ENCODE results near the gene ARHGAP33.

ARHGAP33 gene

DNA sequence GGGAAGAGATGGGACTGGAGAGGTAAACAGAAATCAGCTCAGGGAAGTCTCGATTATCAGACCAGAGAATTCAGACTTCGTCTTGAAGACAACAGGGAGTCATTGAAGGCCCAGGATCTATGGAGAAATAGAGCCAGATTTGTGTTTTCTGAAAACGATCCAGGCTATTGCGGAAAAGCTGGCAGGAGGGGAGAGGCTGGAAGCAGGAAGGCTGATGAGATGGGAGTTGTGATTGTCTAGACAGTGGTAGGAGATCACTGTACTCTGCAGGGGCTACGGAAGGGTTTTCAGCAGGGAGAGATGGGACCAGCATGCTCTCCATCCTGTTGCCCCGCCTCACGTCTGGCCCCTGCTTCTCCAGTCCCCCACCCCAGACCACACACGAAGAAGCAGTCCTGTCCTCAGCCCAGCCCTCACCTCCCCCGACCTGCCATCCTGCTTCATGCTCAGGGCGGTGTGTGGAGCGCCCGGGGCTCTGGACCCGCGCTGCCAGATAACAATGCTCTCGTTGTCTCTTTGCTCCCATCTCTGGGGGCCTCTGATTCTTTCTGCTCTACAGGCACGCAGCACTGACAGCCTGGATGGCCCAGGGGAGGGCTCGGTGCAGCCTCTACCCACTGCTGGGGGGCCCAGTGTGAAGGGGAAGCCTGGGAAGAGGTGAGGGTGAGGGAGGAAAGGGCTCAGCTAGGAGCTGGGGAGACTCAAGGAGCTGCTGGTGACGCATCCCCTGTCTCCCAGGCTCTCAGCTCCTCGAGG lies 1.9 kb downstream of the ARHGAP33 start:
- DNase-seq (ENCODE audit: low spot score), result no peak

DNA sequence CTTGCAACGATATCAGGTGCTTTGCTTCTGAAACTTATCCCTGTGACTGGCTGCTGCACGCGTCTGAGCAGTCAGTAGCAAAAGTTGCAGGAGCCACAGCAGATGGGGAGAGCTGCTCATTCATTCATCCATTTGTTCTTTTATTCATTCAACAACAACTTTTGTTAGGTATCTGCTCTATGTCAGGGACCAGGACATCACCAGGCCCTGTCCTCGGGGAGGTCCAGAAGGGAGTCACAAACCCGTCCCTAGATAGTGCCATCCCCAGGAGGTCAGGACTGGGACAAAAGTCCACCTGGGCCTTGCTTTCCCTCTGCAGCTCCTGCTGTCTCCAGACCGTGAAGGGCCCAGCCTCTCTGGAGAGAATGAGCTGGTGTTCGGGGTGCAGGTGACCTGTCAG lies 2.6 kb downstream of the ARHGAP33 start:
- no peak for DNase-seq (ENCODE audit: low spot score)

DNA sequence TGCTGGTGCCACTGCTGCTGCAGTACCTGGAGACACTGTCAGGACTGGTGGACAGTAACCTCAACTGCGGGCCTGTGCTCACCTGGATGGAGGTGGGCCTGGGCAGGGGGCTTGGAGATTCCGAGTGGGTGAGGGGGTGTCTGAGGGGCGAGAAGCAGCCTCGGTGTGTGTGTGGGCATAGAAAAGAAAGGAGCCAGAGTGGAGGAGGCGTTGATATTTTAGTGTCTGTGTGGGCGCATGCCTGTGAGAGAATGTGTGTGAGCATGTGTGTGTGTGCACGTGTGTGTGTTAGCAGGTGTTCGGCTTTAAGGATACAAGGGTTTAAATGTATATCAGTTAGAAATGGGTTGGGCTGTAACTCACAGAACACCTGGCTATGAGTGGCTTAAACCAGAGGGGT lies 3.7 kb downstream of the ARHGAP33 start:
- DNase-seq (ENCODE audit: low spot score), result no peak

DNA sequence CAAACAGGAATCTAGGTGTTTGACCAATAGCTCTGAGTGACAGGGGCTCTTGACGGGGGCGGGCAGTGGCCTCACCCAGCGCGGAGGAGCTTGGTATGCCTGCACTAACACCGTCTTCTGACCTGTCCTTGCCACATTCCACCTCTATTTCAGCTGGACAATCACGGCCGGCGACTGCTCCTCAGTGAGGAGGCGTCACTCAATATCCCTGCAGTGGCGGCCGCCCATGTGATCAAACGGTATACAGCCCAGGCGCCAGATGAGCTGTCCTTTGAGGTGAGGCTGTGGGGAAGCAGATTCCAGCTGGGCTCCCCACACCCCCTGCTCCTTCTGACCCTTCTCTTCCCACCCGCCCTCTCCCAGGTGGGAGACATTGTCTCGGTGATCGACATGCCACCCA lies 4.7 kb downstream of the ARHGAP33 start:
- DNase-seq (ENCODE audit: low spot score), result no peak

DNA sequence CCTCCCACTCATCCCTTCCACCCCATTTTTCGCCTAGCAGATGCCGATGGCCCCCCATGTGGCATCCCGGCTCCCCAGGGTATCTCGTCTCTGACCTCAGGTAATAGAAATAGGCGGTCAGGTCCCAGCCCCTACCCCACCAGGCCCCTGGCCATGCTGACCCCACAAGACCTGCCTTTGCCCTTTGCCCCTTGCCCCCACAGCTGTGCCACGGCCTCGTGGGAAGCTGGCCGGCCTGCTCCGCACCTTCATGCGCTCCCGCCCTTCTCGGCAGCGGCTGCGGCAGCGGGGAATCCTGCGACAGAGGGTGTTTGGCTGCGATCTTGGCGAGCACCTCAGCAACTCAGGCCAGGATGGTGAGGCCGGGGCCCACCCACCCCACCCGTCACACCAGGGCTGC lies 5.4 kb downstream of the ARHGAP33 start:
- DNase-seq (ENCODE audit: low spot score), result no peak

DNA sequence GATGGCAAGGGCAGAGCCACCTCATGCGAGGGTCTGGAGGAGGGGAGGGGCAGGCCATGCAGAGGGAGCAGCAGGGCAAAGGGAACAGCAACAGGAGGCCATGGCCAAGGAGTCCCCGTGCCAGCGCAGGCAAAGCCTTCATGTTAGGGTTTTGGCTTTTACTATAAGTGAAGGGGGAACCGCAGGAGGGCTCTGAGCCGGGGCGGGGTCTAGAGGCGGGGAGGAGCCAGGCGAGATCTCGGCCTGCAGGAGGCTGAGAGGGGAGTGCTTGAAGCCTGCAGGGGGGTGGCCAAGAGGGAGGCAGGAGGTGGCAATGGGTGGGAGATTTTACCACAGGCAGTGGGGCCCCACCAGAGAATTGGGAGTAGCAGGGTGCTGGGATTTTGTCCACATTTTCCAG lies 6.3 kb downstream of the ARHGAP33 start:
- no peak for DNase-seq (ENCODE audit: low spot score)

DNA sequence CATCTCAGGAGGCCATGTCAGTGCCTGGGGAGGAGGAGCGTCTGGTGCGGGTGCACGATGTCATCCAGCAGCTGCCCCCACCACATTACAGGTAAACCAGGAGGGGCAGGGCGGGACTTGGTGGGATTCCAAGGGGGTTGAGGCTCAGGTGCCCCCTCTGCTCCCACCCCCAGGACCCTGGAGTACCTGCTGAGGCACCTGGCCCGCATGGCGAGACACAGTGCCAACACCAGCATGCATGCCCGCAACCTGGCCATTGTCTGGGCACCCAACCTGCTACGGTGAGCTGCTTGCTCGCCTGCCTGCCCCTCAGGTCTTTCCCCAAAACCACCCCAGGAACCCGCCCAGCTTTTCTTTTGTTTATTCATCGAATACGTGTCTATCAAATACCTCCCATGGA lies 7.2 kb downstream of the ARHGAP33 start:
- DNase-seq (ENCODE audit: low spot score), result no peak

DNA sequence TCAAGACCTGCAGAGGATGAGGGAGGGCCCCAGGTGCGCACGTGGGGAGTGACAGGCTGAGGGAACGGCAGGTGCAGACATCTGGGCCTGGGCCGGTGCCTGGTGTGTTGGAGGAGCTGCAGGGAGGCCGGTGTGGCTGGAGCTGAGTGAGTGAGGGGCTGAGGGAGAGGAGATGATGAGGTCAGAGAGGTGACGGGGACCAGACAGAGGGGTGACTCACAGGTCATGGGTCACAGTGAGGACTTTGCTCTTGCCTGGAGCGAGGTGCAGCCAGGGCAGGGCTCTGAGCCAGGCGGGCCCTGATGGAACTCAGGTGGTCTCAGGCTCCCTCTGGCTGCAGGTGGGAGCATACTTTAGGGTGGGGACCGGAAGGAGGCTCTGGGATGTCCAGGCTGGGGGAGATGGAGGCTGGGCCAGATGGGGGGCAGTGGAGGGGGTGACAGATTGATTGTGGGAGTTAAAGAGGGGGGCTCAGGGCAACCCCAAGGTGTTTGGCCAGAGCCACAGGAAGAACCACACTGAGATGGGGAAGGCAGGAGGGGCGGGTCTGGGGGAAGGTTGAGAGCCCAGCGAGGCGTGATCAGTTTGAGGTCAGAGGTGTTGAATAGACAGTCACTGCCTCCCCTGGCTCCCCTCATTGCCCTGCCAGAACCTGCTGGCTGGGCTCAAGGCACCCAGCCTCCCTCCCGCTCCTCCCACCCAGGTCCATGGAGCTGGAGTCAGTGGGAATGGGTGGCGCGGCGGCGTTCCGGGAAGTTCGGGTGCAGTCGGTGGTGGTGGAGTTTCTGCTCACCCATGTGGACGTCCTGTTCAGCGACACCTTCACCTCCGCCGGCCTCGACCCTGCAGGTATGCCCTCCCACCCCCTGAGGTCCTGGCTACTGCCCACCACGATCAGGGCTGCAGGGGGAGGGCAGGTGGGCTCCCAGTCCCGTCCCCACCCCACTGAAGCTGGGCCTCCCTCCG lies 8.4 kb downstream of the ARHGAP33 start:
- DNase-seq (ENCODE audit: low spot score), result no peak

DNA sequence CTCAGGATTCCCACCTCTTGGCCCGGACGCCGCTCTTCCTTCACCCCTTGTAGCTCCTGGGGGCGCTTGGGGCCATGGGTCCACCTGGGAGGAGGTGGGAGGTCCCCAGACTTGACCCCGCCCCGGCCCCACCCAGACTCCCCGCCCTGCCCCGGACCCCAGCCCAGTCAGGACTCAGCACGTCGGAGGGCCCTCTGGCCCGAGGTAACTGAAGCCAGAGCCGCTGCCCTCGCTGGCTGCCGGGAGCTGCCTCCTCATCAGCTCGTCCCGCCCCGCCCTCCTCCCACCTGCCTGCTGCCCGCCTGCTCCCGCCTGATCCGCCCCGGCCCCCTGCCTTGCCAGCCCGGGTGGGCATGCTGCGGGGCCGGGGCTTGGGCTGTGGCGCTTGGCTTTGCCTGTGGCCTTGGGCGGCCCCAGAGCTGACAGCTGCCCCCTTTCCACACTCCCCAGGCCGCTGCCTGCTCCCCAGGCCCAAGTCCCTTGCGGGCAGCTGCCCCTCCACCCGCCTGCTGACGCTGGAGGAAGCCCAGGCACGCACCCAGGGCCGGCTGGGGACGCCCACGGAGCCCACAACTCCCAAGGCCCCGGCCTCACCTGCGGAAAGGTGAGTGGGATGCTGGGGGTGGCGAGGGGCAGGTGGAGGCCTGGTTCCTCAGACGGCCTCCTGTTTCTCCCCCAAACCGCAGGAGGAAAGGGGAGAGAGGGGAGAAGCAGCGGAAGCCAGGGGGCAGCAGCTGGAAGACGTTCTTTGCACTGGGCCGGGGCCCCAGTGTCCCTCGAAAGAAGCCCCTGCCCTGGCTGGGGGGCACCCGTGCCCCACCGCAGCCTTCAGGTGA lies 9.4 kb downstream of the ARHGAP33 start:
- no peak for DNase-seq (ENCODE audit: low spot score)

DNA sequence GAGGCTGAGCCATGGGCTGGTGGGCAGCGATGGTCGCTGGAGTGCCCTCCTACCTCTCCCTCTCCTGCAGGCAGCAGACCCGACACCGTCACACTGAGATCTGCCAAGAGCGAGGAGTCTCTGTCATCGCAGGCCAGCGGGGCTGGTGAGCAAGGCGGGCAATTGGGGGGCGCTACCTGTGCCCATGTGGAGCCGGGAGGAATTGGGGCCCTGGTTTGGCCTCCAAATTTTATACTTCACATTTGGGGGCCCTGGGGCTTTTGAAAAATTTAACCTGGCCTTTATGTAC lies 9.9 kb downstream of the ARHGAP33 start:
- no peak for DNase-seq (ENCODE audit: low spot score)

DNA sequence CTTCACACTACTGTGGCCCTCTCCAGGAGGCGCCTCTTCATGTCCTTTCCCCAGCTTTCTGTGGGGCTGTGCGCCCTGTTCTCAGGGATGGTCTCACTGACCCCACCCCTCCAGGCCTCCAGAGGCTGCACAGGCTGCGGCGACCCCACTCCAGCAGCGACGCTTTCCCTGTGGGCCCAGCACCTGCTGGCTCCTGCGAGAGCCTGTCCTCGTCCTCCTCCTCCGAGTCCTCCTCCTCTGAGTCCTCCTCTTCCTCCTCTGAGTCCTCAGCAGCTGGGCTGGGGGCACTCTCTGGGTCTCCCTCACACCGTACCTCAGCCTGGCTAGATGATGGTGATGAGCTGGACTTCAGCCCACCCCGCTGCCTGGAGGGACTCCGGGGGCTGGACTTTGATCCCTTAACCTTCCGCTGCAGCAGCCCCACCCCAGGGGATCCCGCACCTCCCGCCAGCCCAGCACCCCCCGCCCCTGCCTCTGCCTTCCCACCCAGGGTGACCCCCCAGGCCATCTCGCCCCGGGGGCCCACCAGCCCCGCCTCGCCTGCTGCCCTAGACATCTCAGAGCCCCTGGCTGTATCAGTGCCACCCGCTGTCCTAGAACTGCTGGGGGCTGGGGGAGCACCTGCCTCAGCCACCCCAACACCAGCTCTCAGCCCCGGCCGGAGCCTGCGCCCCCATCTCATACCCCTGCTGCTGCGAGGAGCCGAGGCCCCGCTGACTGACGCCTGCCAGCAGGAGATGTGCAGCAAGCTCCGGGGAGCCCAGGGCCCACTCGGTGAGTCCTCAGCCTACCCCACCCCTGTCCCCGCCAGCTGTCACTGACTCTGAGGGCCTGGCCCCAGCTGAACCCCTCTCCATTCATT lies 11.2 kb downstream of the ARHGAP33 start:
- no peak for DNase-seq (ENCODE audit: low spot score)

DNA sequence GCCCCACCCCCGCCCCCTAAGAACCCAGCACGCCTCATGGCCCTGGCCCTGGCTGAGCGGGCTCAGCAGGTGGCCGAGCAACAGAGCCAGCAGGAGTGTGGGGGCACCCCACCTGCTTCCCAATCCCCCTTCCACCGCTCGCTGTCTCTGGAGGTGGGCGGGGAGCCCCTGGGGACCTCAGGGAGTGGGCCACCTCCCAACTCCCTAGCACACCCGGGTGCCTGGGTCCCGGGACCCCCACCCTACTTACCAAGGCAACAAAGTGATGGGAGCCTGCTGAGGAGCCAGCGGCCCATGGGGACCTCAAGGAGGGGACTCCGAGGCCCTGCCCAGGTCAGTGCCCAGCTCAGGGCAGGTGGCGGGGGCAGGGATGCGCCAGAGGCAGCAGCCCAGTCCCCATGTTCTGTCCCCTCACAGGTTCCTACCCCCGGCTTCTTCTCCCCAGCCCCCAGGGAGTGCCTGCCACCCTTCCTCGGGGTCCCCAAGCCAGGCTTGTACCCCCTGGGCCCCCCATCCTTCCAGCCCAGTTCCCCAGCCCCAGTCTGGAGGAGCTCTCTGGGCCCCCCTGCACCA lies 11.9 kb downstream of the ARHGAP33 start:
- no peak for DNase-seq (ENCODE audit: low spot score)

DNA sequence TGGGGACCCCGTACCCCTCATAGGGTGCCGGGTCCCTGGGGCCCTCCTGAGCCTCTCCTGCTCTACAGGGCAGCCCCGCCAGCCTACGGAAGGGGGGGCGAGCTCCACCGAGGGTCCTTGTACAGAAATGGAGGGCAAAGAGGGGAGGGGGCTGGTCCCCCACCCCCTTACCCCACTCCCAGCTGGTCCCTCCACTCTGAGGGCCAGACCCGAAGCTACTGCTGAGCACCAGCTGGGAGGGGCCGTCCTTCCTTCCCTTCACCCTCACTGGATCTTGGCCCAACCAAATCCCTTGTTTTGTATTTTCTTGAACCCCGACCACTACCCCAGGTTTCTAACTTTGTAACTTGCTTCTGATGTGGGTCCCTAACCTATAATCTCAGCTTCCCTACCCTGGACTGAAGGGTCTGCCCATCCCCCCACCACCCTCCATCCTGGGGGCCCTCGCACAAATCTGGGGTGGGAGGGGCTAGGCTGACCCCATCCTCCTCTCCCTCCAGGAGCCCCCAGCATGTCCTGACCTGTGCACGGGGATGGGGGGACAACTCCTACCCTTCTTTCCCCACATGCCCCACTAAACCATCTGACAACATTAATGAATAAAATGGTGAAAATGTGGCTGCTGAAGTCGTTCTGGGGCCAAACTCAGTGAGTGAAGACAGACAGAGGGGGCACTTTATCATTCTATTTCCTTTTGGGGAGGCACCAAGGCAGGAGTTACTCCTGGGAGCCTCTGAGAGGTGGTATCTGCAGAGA lies 13.0 kb downstream of the ARHGAP33 start:
- DNase-seq (ENCODE audit: low spot score), result no peak

DNA sequence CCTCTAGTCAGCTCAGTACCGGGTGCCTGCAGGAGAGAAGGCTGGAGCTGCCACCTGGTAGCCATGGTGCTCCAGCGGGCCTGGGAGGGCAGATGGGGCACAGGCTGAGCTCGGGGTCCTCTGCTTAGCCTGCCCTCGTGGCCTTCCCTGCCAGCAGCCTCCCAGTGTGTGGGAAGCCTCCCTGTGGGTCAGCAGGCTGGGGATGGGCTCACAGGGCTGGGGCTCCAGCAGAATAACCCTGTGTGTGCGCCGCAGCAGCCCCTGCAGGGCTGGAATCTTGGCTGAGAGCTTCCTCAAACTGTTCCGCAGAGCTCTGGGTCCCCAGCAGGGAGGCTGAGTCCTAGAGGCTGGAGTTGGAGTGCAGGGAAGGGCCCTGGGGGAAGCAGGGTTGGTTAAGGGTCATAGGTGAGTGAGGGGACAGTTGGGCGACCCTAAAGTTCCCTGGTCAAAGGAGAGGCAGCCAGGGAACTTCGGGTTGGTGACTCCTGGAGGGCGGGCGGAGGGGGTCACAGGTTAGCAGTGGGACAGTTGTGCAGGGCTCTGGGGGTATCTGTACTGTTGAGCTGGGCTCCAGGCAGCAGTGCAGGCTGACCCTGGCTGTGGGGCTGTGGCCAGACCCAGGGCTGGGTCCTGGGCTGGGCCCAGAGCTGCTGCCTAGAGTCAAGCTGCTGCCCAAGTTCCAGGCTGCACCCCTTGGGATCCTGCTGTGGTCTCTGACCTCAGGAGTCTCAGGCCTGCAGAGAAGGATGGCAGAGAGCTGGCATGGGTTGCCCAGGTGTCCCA lies 14.0 kb downstream of the ARHGAP33 start:
- no peak for DNase-seq (ENCODE audit: low spot score)

DNA sequence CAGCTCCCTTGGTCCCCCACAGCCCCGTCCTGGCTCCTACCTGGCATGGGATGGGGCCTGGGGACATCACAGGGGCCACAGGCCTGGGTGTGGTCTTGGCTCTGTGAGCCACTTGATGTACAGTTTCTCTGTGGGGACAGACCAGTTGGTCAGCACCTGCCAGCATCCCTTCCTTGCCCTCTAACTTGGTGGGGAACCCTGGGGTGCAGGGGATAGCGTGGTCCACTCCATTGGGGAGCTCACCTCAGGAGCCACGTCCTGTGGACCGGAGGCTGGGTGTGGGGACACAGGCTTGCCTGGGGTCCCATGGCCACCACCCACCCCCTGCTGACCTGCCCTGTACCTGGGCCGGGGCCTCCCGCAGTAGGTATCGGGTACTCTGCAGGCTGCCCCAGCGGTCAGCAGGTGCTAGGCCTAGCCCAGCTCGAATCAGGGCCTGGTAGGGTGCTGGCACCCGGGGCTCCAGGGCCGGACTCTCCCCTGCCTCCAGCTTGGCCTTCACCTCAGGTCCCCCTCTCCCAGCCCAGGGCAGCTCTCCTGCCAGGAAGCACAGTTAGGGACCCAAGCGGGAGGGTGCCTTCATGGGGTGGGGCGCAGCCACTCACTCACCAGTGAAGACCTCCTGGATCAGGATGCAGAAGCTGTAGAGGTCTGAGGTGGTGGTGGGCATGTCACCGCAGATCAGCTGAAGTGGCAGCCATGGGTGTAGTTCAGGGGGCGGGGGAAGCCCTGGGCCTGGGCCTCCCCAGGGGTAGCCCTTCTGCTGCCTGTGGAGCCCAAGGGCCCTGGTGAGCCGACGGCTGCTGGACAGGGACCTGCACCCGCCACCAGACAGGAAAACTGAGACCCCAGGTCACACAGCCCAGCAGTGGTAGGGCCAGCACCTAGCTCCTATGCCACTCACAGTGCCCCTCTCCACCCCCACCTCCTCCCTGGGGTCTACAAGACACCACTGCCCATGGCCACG lies 14.9 kb downstream of the ARHGAP33 start:
- no peak for DNase-seq (ENCODE audit: low spot score)

DNA sequence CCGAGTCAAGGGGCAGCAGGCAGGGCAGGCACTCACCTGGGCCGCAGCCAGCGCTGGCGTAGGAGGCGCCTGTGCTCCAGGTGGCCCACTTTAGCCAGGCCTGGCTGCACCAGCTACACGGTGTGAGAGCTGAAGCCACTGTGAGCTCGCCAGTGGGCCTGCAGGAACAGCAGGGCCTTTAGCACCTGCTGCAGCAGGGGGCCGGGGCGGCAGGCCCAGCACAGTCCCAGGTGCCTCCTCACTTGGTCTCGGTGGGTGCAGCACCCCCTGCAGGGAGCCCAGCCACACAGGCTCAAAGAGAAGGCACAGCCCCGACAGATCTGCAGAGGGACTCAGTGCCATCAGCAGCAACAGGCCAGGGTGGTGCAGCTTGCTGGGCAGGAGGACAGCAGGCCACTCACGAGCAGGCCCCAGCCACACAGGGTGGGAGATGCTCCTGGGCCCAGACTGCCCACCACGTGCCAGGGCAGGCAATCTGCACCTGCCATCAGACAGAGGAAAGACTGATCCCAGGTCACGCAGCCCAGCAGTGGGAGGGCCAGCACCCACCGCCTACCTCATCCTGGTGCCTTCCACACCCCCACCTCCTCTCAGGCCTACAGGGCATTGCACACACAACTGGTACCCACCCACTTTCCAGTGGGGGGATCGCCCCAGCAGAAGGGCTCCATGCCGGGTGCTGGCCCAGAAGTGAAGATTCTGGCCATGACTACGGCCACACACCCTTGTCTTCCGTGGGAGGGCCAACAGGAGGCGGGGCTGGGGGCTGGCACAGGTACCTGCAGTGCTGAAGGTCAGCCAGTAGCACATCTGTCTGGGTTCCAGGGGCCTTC lies 15.8 kb downstream of the ARHGAP33 start:
- DNase-seq (ENCODE audit: low spot score), result no peak

DNA sequence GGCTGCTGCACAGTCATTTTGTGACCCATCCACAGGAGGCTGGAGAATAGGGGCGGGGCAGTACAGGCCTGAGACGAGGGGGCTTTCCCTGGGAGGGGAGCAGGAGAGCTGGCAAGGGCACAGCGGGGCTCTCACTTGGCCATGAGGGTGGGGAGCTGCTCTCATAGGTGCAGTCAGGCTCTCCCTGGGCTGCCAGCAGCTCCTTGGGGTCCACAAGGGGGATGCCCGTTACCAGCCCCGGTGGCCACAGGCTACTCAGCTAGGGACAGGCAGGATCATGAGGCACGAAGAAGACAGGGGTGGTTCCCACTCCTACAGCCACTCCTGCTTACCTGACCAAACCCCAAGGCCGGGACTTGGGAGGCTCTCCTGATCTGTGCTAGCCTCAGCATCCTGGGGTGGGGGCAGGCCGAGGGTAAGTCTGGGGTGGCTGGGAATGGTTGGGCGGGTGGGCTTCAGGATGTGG lies 16.5 kb downstream of the ARHGAP33 start:
- DNase-seq (ENCODE audit: low spot score), result no peak

Measured in SW480 (cell line).